H7 (cell line): ENCODE measurements around the gene LCP1. TPM values are rescaled to one million over a fixed set of nuclear protein-coding genes. Genes with fewer than 3 reads are reported as not detected.

Source experiments
- DNase-seq: peaks from one replicate; pipeline ENCODE4 v3.0.0; 2012
- H3K27me3 ChIP-seq: 2 replicates; pipeline ENCODE4 v1.6.0; 2011; ENCODE audit warnings: mild to moderate bottlenecking, low read length; ENCODE audit not compliant: control insufficient read depth, insufficient read depth
- H3K36me3 ChIP-seq: replicated peaks from 2 replicates; pipeline ENCODE4 v1.5.1; 2011; ENCODE audit warnings: low read length; ENCODE audit not compliant: control insufficient read depth, insufficient read depth
- H3K4me3 ChIP-seq: 2 replicates; pipeline ENCODE4 v1.5.1; 2011; ENCODE audit warnings: low read depth, mild to moderate bottlenecking, control low read depth, low read length, moderate library complexity; ENCODE audit not compliant: insufficient read depth
- total RNA-seq: library from RNA; depleted of rRNA; stranded (reverse); fragments of >200 nt; shearing (Covaris generic); gene quantifications from 2 replicates; pipeline ENCODE4 v1.2.3, GENCODE V29; 2014

Gene LCP1
- total RNA-seq, 1 experiment from 2014 or later, result 0.62 TPM

- no peaks in the 10 kb centered on the region for H3K27me3 ChIP-seq
Measured at GRCh38 chr13:46197299-46198048, 15.5 kb upstream of the LCP1 start.

GRCh38 chr13:46195016-46195415 lies 13.0 kb upstream of the LCP1 start:
- Histone ChIP-seq H3K27me3 (no peaks in the 10 kb centered on the region), H3K36me3 (no peaks in the 10 kb centered on the region), H3K4me3 (no peak overlapping the region)
- no peak for DNase-seq

More at GRCh38 chr13:46197299-46198048, 15.5 kb upstream of the LCP1 start:
- Histone ChIP-seq H3K36me3 (no peaks in the 10 kb centered on the region), H3K4me3 (no peak overlapping the region)
- no peak for DNase-seq

GRCh38 chr13:46192412-46192811 lies 10.4 kb upstream of the LCP1 start:
- no peaks in the 10 kb centered on the region for H3K27me3 ChIP-seq
- DNase-seq, result no peak
- no peaks in the 10 kb centered on the region for H3K36me3 ChIP-seq
- no peak overlapping the region for H3K4me3 ChIP-seq

- no peaks in the 10 kb centered on the region for H3K27me3 ChIP-seq
- H3K4me3 ChIP-seq, result no peak overlapping the region
- H3K36me3 ChIP-seq, result no peaks in the 10 kb centered on the region
- no peak for DNase-seq
Measured at GRCh38 chr13:46185634-46186033, 3.7 kb upstream of the LCP1 start.

DNA sequence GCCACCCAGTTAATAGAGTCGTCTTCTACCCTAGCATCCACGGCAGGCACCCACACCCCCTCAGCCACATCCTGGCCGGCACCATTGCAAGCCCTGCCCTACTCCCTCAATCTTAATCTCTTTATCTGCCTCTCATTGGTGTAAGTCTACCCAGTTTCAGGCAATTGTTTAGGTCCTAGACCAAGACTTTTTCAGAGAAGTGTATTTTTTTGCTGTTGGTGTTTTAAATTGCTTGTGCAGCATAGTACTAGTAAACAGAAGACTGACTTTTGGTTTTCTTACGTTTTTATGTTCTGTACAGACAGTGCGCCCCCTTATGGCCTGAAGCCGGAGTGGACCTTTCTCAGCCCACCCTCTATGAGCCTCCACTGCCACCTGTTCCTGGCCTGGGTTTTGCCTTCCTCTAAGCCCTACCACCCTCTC lies 2.3 kb upstream of the LCP1 start:
- peak; percentile 70 for DNase-seq
- no peaks in the 10 kb centered on the region for H3K36me3 ChIP-seq

DNA sequence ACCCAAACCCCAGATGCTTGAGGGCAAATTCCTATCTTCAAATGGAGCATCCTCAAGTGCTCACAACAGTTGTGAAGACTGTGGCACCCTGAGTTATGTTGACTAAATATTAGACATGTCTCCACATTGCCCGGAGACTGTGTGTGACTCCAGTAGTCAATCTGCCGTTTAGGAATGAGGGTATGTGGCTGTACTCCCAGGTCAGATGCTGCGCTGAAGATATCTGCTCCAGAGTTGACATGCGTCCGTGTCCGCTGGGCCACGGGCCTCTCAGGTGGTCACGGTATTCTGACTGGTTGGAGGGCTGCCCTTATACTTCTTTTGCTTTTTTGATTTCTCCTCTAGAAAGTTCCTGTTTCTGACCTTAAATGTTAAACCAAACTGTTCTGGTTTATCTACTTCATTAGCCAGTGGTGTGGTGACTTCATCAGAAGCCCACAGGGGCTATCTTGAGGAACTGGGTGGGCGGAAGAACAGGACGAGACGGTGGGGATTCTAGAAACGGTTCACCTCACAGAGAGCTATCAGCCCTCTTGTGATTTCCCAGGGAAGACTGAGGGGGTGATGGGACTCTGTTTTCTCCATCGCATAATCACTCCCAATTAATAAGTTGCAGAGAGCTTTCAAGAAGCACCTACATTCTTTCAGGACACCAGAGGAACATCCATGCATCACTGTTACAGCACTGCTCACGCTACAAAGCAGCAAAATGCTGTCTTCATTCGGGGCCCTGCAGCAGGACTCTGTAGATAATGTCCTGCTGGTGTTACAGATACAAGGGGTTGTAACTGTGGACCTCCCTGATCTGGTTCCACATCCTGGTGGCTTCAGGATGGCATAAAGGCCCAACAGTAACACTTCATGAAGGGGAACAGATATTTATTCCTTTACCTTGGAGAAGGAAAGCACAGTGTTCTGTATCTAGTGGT lies 1.3 kb upstream of the LCP1 start:
- no peak for DNase-seq
- H3K27me3 ChIP-seq, result no peaks in the 10 kb centered on the region
- no peak overlapping the region for H3K4me3 ChIP-seq
- H3K36me3 ChIP-seq, result no peaks in the 10 kb centered on the region

More for the DNA sequence above, 2.3 kb upstream of the LCP1 start:
- H3K27me3 ChIP-seq, result no peaks in the 10 kb centered on the region
- no peak overlapping the region for H3K4me3 ChIP-seq

- no peak for DNase-seq
- Histone ChIP-seq H3K27me3 (no peaks in the 10 kb centered on the region), H3K36me3 (no peaks in the 10 kb centered on the region), H3K4me3 (no peak overlapping the region)
Measured at GRCh38 chr13:46182491-46182877, 507 bp upstream of the LCP1 start.

GRCh38 chr13:46181377-46181839 lies 569 bp downstream of the LCP1 start:
- DNase-seq, result no peak
- H3K4me3 ChIP-seq, result no peak overlapping the region

DNA sequence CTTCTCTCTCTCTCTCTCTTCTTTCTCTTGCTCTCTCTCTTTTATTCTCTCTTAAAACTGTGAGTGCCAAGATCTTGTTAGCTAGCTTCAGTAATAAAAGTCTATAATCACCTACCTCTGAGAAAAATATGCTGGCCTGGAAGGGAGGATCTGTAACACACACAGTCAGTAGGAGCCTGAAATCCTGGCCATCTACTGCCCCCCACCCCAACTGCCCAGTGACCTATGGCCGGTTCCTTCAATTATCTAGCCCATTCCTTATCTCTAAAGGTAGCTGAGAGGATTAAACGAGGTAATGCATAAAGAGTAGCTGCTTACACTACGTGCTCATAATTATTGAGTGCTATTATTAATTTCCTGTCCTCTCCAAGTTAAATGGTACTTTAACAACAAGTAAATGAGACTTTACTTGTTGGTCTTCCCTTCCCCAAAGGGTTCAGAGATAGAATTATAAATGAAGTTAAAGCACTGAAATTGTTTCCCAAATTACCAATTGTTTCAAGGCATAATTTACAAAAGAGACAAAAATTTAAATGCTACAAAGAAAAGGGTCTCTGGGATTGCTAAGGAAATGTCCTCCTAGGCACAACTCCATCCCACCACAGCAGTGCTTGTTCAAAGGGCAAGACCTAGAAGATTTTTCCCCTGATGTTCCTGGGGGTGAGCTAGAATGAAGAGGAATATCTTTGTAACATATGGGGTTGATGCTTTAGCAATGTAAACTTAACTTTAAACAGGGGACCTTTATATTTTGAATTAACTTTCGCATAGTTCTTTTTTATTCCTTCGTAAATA lies 1.8 kb downstream of the LCP1 start:
- Histone ChIP-seq H3K36me3 (no peaks in the 10 kb centered on the region), H3K4me3 (no peak overlapping the region), H3K27me3 (no peaks in the 10 kb centered on the region)
- DNase-seq, result no peak

More at GRCh38 chr13:46181377-46181839, 569 bp downstream of the LCP1 start:
- Histone ChIP-seq H3K27me3 (no peaks in the 10 kb centered on the region), H3K36me3 (no peaks in the 10 kb centered on the region)

- no peak overlapping the region for H3K4me3 ChIP-seq
- DNase-seq, result no peak
- H3K36me3 ChIP-seq, result no peaks in the 10 kb centered on the region
- no peaks in the 10 kb centered on the region for H3K27me3 ChIP-seq
Measured at GRCh38 chr13:46179491-46179908, 2.5 kb downstream of the LCP1 start.

GRCh38 chr13:46178821-46179220 lies 3.2 kb downstream of the LCP1 start:
- Histone ChIP-seq H3K4me3 (no peak overlapping the region), H3K36me3 (no peaks in the 10 kb centered on the region), H3K27me3 (no peaks in the 10 kb centered on the region)
- DNase-seq, result no peak

DNA sequence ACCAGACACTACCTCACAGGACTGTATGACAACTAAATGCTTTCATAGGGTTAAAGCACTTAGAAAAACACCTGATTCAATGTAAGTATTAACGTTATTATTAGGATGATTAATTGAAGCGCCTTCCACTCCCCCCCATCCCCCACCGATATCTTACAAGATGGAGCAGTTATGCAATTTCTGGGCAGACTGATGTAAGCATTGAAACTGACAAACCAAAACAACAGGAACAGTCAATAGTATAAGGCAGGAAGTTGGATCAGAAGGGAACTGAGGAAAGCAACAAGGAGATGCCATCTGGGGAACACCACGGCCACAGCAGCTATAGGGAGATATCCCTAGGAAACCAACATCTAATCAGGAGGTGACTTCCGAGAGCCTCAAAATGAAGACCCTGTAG lies 3.8 kb downstream of the LCP1 start:
- H3K36me3 ChIP-seq, result no peaks in the 10 kb centered on the region
- no peak for DNase-seq
- H3K4me3 ChIP-seq, result no peak overlapping the region
- H3K27me3 ChIP-seq, result no peaks in the 10 kb centered on the region

DNA sequence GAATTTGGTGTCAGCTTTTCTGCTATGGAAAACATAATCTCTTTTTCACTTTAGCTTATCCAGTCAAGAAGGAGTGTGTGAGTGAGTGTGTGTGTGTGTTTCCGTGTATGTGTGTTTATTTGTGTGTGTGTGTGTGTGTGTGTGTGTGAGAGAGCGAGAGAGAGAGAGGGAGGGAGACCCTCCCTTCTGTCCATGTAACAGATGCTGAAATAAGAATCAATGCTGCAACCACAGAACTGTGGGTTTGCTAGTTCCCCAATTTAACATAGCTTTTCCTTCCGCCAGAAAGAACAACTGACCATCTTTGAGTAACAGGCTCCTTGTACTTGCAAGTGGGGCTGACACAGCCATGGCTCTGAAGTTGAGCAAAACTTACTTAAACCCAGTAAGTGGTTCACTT lies 5.2 kb downstream of the LCP1 start:
- no peaks in the 10 kb centered on the region for H3K27me3 ChIP-seq
- no peaks in the 10 kb centered on the region for H3K36me3 ChIP-seq
- DNase-seq, result no peak
- H3K4me3 ChIP-seq, result no peak overlapping the region

GRCh38 chr13:46173656-46174055 lies 8.3 kb downstream of the LCP1 start:
- H3K4me3 ChIP-seq, result no peak overlapping the region
- peaks cover 2% of the 10 kb centered on the region; the same call in 1 of the 2 replicates for H3K27me3 ChIP-seq
- no peaks in the 10 kb centered on the region for H3K36me3 ChIP-seq
- DNase-seq, result no peak
